Gastrocnemius medialis (tissue), 4 donors: Measurements from ENCODE around the gene TNNI3K.

Experiments used
- POLR2A ChIP-seq, 2 donors: fragments of 450-650 bp; IDR thresholded peaks; one replicate each; pipeline ENCODE4 v1.6.1; 2017; ENCODE audit warnings: antibody characterized with exemption in 2 of 2, mild to moderate bottlenecking in 2 of 2, moderate library complexity in 2 of 2
- TF ChIP-seq, protein P1 (sequence below), 5 experiments: fragments of 450-650 bp in 3 of 5; fragments of 200-600 bp in 2 of 5; sonication (generic) in 2 of 5; IDR thresholded peaks in 4 of 5; conservative IDR thresholded peaks in 1 of 5; 1 replicate in 4 of 5; 2 replicates in 1 of 5; pipeline ENCODE4 v1.5.1; 2016 to 2019; ENCODE audit warnings: antibody characterized with exemption in 5 of 5, mild to moderate bottlenecking in 3 of 5, moderate library complexity in 3 of 5

DNA sequence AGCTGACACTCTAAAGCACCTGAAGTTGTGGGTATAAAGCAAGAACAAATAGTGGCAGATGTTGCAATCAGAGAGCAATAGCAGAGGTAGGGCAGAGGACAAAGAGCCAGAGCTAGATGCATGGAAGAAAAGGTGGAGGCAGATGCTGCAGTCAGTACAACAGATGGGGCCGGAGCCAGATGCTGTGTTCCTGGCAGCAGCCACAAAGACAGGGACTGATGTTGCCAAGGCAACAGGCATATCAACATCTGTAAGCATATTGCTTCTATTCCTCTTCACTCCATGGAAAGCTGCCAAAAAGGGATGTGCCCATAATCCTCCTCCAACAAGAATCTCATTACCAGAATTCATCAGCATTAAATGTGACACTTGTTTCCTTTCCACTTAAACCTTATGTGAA lies 108.0 kb downstream of the TNNI3K start:
- TF ChIP-seq, protein P1, sequence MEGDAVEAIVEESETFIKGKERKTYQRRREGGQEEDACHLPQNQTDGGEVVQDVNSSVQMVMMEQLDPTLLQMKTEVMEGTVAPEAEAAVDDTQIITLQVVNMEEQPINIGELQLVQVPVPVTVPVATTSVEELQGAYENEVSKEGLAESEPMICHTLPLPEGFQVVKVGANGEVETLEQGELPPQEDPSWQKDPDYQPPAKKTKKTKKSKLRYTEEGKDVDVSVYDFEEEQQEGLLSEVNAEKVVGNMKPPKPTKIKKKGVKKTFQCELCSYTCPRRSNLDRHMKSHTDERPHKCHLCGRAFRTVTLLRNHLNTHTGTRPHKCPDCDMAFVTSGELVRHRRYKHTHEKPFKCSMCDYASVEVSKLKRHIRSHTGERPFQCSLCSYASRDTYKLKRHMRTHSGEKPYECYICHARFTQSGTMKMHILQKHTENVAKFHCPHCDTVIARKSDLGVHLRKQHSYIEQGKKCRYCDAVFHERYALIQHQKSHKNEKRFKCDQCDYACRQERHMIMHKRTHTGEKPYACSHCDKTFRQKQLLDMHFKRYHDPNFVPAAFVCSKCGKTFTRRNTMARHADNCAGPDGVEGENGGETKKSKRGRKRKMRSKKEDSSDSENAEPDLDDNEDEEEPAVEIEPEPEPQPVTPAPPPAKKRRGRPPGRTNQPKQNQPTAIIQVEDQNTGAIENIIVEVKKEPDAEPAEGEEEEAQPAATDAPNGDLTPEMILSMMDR (IDR thresholded peaks at IDR 0.05 in 4 of 5, conservative IDR thresholded peaks at IDR 0.05 in 1 of 5): no peak
- TF ChIP-seq POLR2A (IDR thresholded peaks at IDR 0.05): no peak
